ENCODE results near the gene BAG1. TPM values are rescaled to one million over a fixed set of nuclear protein-coding genes. Genes with fewer than 3 reads are reported as not detected.

BAG1 gene
- total RNA-seq, 1 experiment from 2014 or later = 103 TPM

GRCh38 chr9:33232815-33233214, 31.7 kb downstream of the BAG1 start:
- intact Hi-C loops (cut with micrococcal nuclease) = no loop called here
- POLR2A ChIA-PET (ENCODE audit: unreplicated experiment) = no interaction called here

GRCh38 chr9:33231623-33231942, 32.9 kb downstream of the BAG1 start:
- no peaks in the 10 kb centered on the region for H3K27me3 ChIP-seq (ENCODE audit: low read length)
- intact Hi-C loops (cut with micrococcal nuclease) = no loop called here
- no peaks in the 10 kb centered on the region for H3K36me3 ChIP-seq (ENCODE audit: low read depth, low read length)
- peak overlapping the region; percentile 98 for H3K27ac ChIP-seq (ENCODE audit: low read length)
- DNase-seq (no peak), ATAC-seq (no peak)
- H3K9ac ChIP-seq (ENCODE audit: low read length) = peak overlapping the region; percentile 19; the same call in 1 of the 2 replicates
- H3K4me1 ChIP-seq (ENCODE audit: insufficient read depth, low read length) = peaks cover 55% of the 10 kb centered on the region
- CTCF ChIA-PET = no interaction called here
- BruUV-seq (replicated peaks) = no TSS peak
- H3K4me2 ChIP-seq (ENCODE audit: low read length) = no peak overlapping the region
- H3K4me3 ChIP-seq (ENCODE audit: low read length) = no peak overlapping the region
- H2AFZ ChIP-seq (ENCODE audit: low read length) = no peak overlapping the region
- TF ChIP-seq EZH2phosphoT487 (IDR thresholded peaks at IDR 0.05; ENCODE audit: borderline replicate concordance, low read length) (no peak), EZH2 (IDR thresholded peaks at IDR 0.05; ENCODE audit: low read length, unreplicated experiment) (no peak), CTCF (conservative IDR thresholded peaks at IDR 0.05; ENCODE audit: low read depth, low read length) (no peak)
- no peaks in the 10 kb centered on the region for H3K9me2 ChIP-seq (replicated peaks; ENCODE audit: low read length)
- H4K20me1 ChIP-seq (ENCODE audit: low read length) = no peaks in the 10 kb centered on the region
- H3F3A ChIP-seq (ENCODE audit: low read length, unreplicated experiment) = no peaks in the 10 kb centered on the region
- no peaks in the 10 kb centered on the region for H3K9me3 ChIP-seq (ENCODE audit: low read length)
- H3K79me2 ChIP-seq (ENCODE audit: low read length) = no peaks in the 10 kb centered on the region
- POLR2A ChIA-PET (ENCODE audit: unreplicated experiment) = no interaction called here

More at GRCh38 chr9:33232815-33233214, 31.7 kb downstream of the BAG1 start:
- no peaks in the 10 kb centered on the region for H3K9me3 ChIP-seq (ENCODE audit: low read length)
- peak overlapping the region; percentile 85 for H3K9ac ChIP-seq (ENCODE audit: low read length)
- no peaks in the 10 kb centered on the region for H4K20me1 ChIP-seq (ENCODE audit: low read length)
- no peaks in the 10 kb centered on the region for H3K27me3 ChIP-seq (ENCODE audit: low read length)
- H3K4me1 ChIP-seq (ENCODE audit: insufficient read depth, low read length) = peaks cover 55% of the 10 kb centered on the region
- no peaks in the 10 kb centered on the region for H3K79me2 ChIP-seq (ENCODE audit: low read length)
- no peak overlapping the region for H3K4me3 ChIP-seq (ENCODE audit: low read length)
- H3K4me2 ChIP-seq (ENCODE audit: low read length) = no peak overlapping the region
- no TSS peak for BruUV-seq (replicated peaks)
- no peaks in the 10 kb centered on the region for H3K36me3 ChIP-seq (ENCODE audit: low read depth, low read length)
- H2AFZ ChIP-seq (ENCODE audit: low read length) = no peak overlapping the region
- peak overlapping the region; percentile 98 for H3K27ac ChIP-seq (ENCODE audit: low read length)
- H3F3A ChIP-seq (ENCODE audit: low read length, unreplicated experiment) = no peaks in the 10 kb centered on the region
- ATAC-seq = no peak
- no peaks in the 10 kb centered on the region for H3K9me2 ChIP-seq (replicated peaks; ENCODE audit: low read length)
- CTCF ChIA-PET = no interaction called here
- peak; percentile 45 for DNase-seq
- TF ChIP-seq EZH2 (IDR thresholded peaks at IDR 0.05; ENCODE audit: low read length, unreplicated experiment) = no peak
- TF ChIP-seq EZH2phosphoT487 (IDR thresholded peaks at IDR 0.05; ENCODE audit: borderline replicate concordance, low read length) = no peak
- no peak for TF ChIP-seq CTCF (conservative IDR thresholded peaks at IDR 0.05; ENCODE audit: low read depth, low read length)

- POLR2A ChIA-PET (ENCODE audit: unreplicated experiment) = interaction anchor here (0.9 kb wide), 1 partner anchor 34 kb away, joined by 3 read pairs; the partner anchor contains the start of genes BAG1 and CHMP5
- CTCF ChIA-PET = no interaction called here
Observed at GRCh38 chr9:33230756-33231622, 33.5 kb downstream of the BAG1 start.

More at GRCh38 chr9:33230756-33231622, 33.5 kb downstream of the BAG1 start:
- intact Hi-C loops (cut with micrococcal nuclease) = no loop called here
- Histone ChIP-seq H4K20me1 (ENCODE audit: low read length) (no peaks in the 10 kb centered on the region), H3K9me2 (replicated peaks; ENCODE audit: low read length) (no peaks in the 10 kb centered on the region), H3F3A (ENCODE audit: low read length, unreplicated experiment) (no peaks in the 10 kb centered on the region), H2AFZ (ENCODE audit: low read length) (no peak overlapping the region), H3K27ac (ENCODE audit: low read length) (peak overlapping the region; percentile 98), H3K27me3 (ENCODE audit: low read length) (no peaks in the 10 kb centered on the region), H3K4me2 (ENCODE audit: low read length) (no peak overlapping the region), H3K9ac (ENCODE audit: low read length) (peak overlapping the region; percentile 71; the same call in 1 of the 2 replicates), H3K4me1 (ENCODE audit: insufficient read depth, low read length) (peaks cover 55% of the 10 kb centered on the region), H3K79me2 (ENCODE audit: low read length) (no peaks in the 10 kb centered on the region), H3K9me3 (ENCODE audit: low read length) (no peaks in the 10 kb centered on the region), H3K36me3 (ENCODE audit: low read depth, low read length) (no peaks in the 10 kb centered on the region), H3K4me3 (ENCODE audit: low read length) (no peak overlapping the region)
- TF ChIP-seq EZH2 (IDR thresholded peaks at IDR 0.05; ENCODE audit: low read length, unreplicated experiment) = no peak
- TF ChIP-seq CTCF (conservative IDR thresholded peaks at IDR 0.05; ENCODE audit: low read depth, low read length) = no peak
- TF ChIP-seq EZH2phosphoT487 (IDR thresholded peaks at IDR 0.05; ENCODE audit: borderline replicate concordance, low read length) = no peak
- ATAC-seq (no peak), DNase-seq (peak; percentile 6)
- no TSS peak for BruUV-seq (replicated peaks)
